Vagina (tissue), 2 donors: ENCODE data around the gene GATA5.

ENCODE experiments used
- CTCF ChIP-seq, 3 experiments: fragments of 450-650 bp in 2 of 3; fragments of 200-600 bp in 1 of 3; sonication (generic) in 1 of 3; IDR thresholded peaks; one replicate each; pipeline ENCODE4 v1.5.1; 2017 to 2019; ENCODE audit warnings: antibody characterized with exemption in 3 of 3, mild to moderate bottlenecking in 2 of 3, moderate library complexity in 2 of 3
- POLR2A ChIP-seq, 2 donors: fragments of 450-650 bp; IDR thresholded peaks; one replicate each; pipeline ENCODE4 v1.6.1; 2017; ENCODE audit warnings: antibody characterized with exemption in 2 of 2, mild to moderate bottlenecking in 2 of 2, moderate library complexity in 2 of 2

GRCh38 chr20:62475772-62476055 lies at the start of gene GATA5:
- TF ChIP-seq POLR2A (IDR thresholded peaks at IDR 0.05): no peak
- no peak for TF ChIP-seq CTCF (IDR thresholded peaks at IDR 0.05)
